DND-41 (cell line): ENCODE measurements around the gene OR8A1.

Source experiments
- ATAC-seq: fragments of 200-7000 bp; cut with Tn5 transposase; 3 replicates; pipeline ENCODE4 v1.9.1; 2021; ENCODE audit warnings: low read depth; ENCODE audit not compliant: insufficient read depth
- DNase-seq: peaks from one replicate; pipeline ENCODE4 v3.0.0-alpha.2; 2020
- H2AFZ ChIP-seq: 2 replicates; pipeline ENCODE4 v1.6.0; 2012; ENCODE audit warnings: low read depth, low read length
- H3K27ac ChIP-seq: 2 replicates; pipeline ENCODE4 v1.5.1; 2012; ENCODE audit warnings: low read length, inconsistent platforms
- H3K27me3 ChIP-seq: fragments of 200-600 bp; sonication (generic); 2 replicates; pipeline ENCODE4 v1.6.0; 2012; ENCODE audit warnings: low read length, mild to moderate bottlenecking, inconsistent platforms; ENCODE audit not compliant: insufficient read depth, poor library complexity
- H3K36me3 ChIP-seq: 2 replicates; pipeline ENCODE4 v1.5.1; 2012; ENCODE audit warnings: low read length, inconsistent platforms; ENCODE audit not compliant: insufficient read depth
- H3K4me1 ChIP-seq: 2 replicates; pipeline ENCODE4 v1.5.1; 2012; ENCODE audit warnings: mild to moderate bottlenecking, low read length; ENCODE audit not compliant: insufficient read depth
- H3K4me2 ChIP-seq: 2 replicates; pipeline ENCODE4 v1.6.0; 2012; ENCODE audit warnings: mild to moderate bottlenecking, moderate library complexity, low read length, inconsistent platforms; ENCODE audit not compliant: insufficient read depth
- H3K4me3 ChIP-seq, 2 experiments: fragments of 200-600 bp in 1 of 2; shearing (Covaris generic) in 1 of 2; 2 replicates each; pipeline ENCODE4 v1.5.1; 2012 to 2016; ENCODE audit warnings: inconsistent platforms in 2 of 2, low read length in 2 of 2, mild to moderate bottlenecking in 2 of 2, low read depth in 1 of 2, moderate library complexity in 1 of 2
- H3K79me2 ChIP-seq: 2 replicates; pipeline ENCODE4 v1.6.0; 2012; ENCODE audit warnings: low read length, inconsistent platforms; ENCODE audit not compliant: insufficient read depth
- H3K9ac ChIP-seq: 2 replicates; pipeline ENCODE4 v1.6.0; 2012; ENCODE audit warnings: low read depth, mild to moderate bottlenecking, inconsistent platforms, low read length, moderate library complexity
- H3K9me3 ChIP-seq: 2 replicates; pipeline ENCODE4 v1.5.1; 2012; ENCODE audit warnings: low read length, moderate library complexity, mild to moderate bottlenecking, inconsistent platforms; ENCODE audit not compliant: insufficient read depth, severe bottlenecking
- H4K20me1 ChIP-seq: 2 replicates; pipeline ENCODE4 v1.6.0; 2012; ENCODE audit warnings: low read length; ENCODE audit not compliant: insufficient read depth
- EZH2 ChIP-seq: IDR thresholded peaks from 3 replicates; pipeline ENCODE4 v1.6.1; 2012; ENCODE audit warnings: borderline replicate concordance, low read depth, mild to moderate bottlenecking, moderate library complexity, low read length, inconsistent platforms; ENCODE audit not compliant: severe bottlenecking
- TF ChIP-seq, protein P1 (sequence below): IDR thresholded peaks from 2 replicates; pipeline ENCODE4 v1.5.1; 2012; ENCODE audit warnings: borderline replicate concordance, low read length, moderate library complexity, mild to moderate bottlenecking; ENCODE audit not compliant: poor library complexity, severe bottlenecking; ENCODE audit errors: extremely low read depth

OR8A1 gene

DNA sequence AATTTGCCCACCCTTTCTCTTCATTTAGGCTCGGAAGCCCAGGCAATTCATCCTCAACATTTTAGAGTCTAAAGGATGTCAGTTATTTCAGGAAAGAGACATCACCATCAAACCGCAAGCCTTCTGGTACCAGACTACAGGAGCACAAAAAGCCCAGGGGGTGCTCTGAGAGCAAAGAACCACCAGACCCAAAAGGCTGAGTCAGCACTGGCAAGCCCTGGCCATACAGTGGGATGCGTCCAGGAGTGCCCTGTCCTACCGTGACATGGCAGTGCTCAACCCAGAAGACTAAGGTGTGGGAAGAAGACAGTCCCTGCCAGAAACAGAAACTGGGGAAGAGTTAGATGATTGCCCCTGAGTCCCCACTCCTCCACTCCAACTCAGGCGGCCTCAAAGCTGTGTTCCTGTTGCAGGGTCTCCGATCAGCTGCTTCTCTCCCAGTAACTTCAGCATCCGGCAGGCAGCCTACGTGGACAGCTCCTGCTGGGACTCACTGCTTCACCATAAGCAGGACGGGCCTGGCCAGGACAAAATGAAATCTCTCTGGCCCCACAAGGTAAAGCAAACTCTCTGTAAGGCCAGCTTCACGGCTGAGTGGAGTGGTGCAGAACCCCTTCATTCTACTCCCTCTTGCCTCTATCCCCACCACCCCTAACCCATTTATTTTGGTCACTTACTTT is 42.9 kb downstream of the OR8A1 start:
- Histone ChIP-seq H2AFZ (no peak overlapping the region), H3K4me1 (no peaks in the 10 kb centered on the region), H4K20me1 (no peaks in the 10 kb centered on the region), H3K36me3 (no peaks in the 10 kb centered on the region), H3K27me3 (peaks cover 4% of the 10 kb centered on the region), H3K79me2 (no peaks in the 10 kb centered on the region), H3K9me3 (no peaks in the 10 kb centered on the region), H3K9ac (no peak overlapping the region), H3K27ac (no peak overlapping the region), H3K4me2 (no peak overlapping the region), H3K4me3 (no peak overlapping the region)
- TF ChIP-seq EZH2 = no peak
- TF ChIP-seq, protein P1, sequence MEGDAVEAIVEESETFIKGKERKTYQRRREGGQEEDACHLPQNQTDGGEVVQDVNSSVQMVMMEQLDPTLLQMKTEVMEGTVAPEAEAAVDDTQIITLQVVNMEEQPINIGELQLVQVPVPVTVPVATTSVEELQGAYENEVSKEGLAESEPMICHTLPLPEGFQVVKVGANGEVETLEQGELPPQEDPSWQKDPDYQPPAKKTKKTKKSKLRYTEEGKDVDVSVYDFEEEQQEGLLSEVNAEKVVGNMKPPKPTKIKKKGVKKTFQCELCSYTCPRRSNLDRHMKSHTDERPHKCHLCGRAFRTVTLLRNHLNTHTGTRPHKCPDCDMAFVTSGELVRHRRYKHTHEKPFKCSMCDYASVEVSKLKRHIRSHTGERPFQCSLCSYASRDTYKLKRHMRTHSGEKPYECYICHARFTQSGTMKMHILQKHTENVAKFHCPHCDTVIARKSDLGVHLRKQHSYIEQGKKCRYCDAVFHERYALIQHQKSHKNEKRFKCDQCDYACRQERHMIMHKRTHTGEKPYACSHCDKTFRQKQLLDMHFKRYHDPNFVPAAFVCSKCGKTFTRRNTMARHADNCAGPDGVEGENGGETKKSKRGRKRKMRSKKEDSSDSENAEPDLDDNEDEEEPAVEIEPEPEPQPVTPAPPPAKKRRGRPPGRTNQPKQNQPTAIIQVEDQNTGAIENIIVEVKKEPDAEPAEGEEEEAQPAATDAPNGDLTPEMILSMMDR = no peak
- no peak for DNase-seq
- no peak for ATAC-seq

DNA sequence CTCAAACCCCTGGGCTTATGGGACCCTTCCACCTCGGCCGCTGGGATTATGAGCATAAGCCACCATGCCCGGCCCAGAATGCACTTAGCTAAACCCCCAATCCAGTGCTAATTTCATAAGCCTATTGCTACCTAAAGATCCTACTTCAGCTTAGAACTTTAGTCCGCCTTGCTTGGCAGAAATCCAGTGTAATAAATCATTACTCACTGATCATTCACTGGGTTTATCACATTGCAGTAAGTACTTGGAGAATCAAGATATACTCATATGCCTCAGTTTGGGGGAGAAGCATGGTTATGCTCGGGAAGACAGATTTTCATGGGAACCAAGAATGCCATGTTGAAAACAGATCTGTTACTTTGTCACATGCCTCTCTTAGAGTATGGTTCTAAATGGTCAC is 49.1 kb downstream of the OR8A1 start:
- H3K27me3 ChIP-seq = peaks cover 11% of the 10 kb centered on the region
- H3K4me1 ChIP-seq = peaks cover 12% of the 10 kb centered on the region
- H2AFZ ChIP-seq = no peak overlapping the region
- no peak for TF ChIP-seq EZH2
- TF ChIP-seq, protein P1 = no peak
- no peak overlapping the region for H3K9ac ChIP-seq
- H3K9me3 ChIP-seq = no peaks in the 10 kb centered on the region
- H3K4me2 ChIP-seq = no peak overlapping the region
- no peak overlapping the region for H3K27ac ChIP-seq
- H3K36me3 ChIP-seq = no peaks in the 10 kb centered on the region; the same call in 1 of the 2 replicates
- peaks cover 16% of the 10 kb centered on the region for H3K79me2 ChIP-seq
- H3K4me3 ChIP-seq = no peak overlapping the region
- ATAC-seq = no peak
- DNase-seq = no peak
- peaks cover 9% of the 10 kb centered on the region for H4K20me1 ChIP-seq
